GM19467 (cell line): Measurements from ENCODE around the gene NLRP1.
A peak's percentile ranks its signal among the peaks of the same experiment; 100 is the strongest.

Experiments
- ATAC-seq: cut with Tn5 transposase; IDR thresholded peaks from one replicate; pipeline ENCODE4 v1.9.1; 2021; ENCODE audit warnings: mild to moderate bottlenecking, moderate library complexity; ENCODE audit not compliant: unreplicated experiment

NLRP1 gene

DNA sequence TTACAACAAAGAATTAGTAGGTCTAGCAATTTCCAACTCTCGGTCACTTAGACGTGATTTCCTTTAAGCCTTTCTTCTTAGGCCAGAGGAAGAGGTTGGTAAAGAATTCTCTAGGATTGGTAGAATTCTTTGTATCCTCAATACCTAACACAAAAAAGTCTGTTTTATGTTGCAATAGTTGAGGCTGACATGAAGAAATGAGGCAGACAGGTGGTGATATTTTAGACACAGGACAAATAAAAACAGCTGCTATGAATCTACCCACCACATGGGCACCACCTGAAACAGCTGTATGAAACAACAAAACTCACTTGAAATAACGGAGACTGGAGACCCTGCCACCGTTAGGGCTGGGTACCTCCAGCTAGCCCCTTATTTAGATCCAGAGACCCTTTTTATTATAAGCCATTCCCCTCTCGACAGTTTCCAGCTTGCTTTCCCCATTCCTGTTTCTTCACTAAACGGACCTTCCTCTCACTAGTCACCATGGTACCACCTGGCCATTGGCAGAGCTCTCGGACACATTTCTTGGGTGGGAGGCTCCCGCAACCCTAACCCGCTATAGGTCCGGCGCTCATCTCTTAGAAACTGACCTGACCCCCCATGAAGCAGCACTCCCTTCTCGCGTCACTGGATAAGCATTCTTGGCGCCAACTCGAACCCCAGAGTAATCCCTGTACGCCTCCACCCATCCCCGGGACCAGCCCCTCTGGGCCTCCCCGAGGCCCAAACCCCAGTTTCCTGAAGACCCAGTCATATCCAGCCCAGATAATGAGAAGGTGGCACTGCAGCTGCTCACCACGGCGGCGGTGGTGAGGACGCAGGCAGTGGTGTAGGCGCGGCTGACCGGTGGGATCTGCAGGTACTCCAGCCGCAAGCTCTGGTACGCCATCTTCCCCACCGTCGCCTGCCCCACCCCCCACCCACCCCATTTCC, 98.8 kb downstream of the NLRP1 start, which contains the start of gene DERL2:
TSS of gene DERL2 (minus strand) at position 909 of the 936 bp plus-strand sequence. CDS start at position 892, 17 bp downstream.
- peak; percentile 12 for ATAC-seq

DNA sequence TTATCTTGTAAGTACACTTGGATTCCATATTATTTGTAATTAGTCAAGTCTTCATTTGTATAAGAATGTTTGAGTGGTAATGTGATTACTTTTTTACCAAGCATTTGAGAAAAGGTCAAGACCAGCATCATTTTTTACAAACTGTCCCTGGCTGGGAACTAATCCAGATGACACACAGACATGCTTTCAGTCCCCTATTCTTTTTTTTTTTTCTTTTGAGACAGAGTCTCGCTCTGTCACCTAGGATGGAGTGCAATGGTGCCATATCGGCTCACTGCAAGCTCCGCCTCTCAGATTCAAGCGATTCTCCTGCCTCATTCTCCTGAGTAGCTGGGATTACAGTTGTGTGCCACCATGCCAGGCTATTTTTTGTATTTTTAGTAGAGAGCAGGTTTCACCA, 102.9 kb downstream of the NLRP1 start:
- no peak for ATAC-seq

DNA sequence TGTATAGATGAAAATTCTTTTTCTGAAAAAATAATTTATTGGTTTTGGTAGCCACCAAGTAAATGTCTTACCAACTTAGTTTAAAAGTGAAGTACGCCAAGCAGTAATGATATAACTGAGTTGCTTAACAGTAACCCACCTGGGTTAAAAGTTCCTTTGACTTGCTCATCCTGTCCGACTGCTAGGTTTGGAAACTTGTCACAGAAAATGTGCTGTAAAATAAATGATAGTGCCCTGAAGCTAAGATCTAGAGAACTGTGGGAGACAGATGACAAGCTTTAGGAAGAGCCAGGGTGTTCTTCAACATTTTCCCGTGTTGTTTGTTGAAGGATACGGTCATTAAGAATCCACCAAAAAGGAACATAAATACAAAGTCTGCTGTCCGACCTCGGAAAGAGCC, 103.3 kb downstream of the NLRP1 start:
- ATAC-seq: no peak

DNA sequence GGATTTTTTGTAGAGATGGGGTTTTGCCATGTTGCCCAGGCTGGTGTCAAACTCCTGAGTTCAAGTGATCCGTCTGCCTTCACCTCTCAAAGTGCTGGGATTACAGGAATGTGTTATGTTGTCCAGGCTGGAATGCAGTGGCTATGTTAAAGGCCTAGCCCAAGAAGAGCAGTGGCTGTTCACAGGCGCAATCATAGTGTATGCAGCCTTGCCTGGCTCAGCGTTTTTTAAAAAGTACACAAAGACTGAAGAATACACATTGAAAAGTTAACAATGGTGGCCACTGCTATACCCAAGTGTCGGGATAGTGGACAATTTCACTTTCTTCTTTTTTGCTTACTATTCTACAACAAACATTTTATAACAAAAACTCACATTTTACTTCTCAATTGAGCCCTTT, 105.3 kb downstream of the NLRP1 start:
- no peak for ATAC-seq

DNA sequence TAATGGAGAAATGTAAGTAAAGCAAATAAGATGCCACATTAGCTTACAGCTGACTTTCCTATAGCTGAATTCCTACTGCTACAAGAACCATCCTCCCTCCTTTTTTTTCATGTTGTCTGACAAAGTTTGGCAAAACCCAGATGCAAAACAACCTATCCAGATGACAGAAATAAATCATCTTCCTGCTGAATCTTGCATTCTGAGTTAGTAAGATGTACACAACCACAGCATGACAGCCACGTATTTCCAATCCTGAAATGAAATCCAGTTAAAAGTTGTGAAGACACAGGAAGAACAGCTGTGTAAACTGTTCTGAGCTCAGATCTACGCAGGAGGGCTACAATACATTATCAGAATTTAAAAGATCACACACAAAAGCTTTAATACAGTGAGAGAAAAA, 110.4 kb downstream of the NLRP1 start:
- ATAC-seq: no peak

DNA sequence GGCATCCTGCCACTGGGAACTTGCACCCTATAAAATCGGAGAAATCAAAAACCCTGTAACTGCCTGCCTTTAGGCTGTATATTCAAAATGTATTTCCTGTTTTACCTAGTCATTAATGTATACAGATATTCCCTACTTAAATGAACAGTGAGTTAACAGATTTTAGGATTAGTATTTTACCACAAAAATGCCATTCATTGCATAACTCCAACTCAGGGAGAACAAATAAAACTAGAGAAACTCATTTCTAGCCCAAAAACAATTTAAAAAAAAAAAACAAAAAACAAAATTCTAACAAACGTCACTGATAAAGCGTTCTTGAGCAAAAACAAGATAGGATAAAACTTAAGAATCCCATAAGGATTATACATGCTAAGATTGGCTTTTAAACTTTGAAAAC, 111.8 kb downstream of the NLRP1 start:
- no peak for ATAC-seq

DNA sequence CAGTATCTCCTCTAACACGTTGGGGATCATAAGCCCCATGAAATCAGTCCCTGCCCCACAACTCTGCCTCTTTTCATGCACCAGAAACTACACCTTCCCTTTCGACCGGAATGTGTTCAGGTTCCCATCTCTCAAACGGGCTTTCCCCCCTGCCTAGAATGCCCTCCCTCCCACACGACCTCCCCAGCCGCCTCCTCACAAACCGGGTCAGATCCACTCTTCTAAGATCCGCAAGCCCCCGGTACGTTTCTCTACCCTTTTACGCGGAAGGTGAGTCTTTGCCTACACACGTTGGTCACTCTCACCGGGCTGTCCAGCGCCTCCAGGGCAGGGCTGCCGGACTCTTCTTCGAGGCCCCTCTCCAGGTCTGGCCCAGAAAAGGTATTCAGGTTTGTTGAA, 116.2 kb downstream of the NLRP1 start:
- ATAC-seq: no peak

DNA sequence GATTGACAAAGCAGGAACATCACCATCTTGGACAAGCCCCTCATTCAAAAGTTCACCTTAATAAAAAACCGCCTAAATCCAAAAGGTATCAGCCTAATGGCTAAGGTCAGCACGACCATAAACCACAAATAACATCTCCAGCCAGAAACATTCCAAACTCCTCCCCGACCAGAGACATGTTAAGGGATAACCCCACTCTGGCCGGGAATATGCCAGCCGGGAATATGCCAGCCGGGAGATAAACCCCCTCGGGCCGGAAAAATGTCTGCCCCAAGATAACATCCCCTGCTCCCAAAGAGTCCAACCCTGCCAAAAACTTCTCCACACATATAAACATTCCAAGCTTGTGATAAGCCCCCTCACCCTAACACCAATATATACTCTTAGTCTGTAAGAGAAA, 116.9 kb downstream of the NLRP1 start:
- ATAC-seq: no peak

DNA sequence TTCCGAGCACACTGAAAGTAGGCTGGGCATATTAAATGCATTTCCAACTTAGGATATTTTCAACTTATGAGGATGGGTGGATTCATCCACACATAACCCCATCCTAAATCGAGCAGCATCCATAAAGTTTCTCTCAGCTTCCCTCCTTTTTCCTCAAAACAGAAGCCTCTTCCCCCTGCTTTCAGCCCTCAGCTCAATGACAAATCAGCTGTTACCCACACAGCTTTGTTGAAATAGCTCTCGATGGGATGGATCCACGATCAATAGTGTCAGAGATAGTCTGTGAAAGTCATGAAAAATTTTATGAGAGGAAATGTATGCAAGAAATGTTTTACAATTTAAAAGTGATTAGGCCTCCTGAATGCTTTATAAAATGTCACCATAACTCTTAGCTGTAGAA, 118.0 kb downstream of the NLRP1 start:
- ATAC-seq: no peak

DNA sequence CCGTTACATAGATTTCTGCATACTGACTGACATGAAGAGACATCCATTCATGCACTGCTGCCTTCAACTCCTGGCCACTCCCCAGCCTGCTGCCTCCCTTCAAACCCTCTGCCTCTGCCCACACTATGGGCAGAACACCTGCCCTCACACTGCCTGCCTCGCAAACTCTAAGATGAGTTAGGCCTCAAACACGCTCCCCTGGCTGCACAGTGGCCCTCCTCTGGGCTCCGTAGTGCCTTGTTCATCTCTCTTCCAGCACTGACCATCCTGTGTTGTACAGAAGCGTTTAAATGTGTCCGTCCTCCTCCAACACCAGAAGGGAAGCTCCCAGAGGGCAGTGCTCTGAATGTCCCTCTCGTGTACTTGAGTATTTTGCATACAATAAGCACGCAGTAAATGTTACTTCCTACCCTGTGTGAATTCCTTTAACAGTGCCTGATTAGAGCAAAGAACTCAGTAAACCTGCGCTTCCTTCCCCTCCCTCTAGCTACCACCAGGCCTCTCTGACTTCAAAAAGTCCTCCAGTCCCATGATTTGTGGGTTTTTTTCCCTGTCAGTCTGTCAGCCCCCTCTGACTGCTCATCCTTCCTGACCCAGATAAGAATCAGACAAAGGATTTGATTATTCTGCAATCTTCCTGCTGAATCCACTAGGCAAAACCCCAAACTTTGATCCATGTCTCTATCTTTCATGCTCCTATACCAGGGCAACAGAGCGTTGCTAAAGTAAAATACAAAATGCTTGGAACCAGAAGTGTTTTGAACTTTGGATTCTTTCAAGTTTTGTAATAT, 119.4 kb downstream of the NLRP1 start:
- no peak for ATAC-seq
